ENCODE data around the gene EPN3.

Gene EPN3

GRCh38 chr17:50535407-50535806 lies 2.9 kb downstream of the EPN3 start:
- DNase-seq: no peak

- no peak for DNase-seq
These were observed 4.4 kb downstream of the EPN3 start for GRCh38 chr17:50536683-50537646.

GRCh38 chr17:50537721-50538548 lies 5.4 kb downstream of the EPN3 start:
- DNase-seq: no peak

DNA sequence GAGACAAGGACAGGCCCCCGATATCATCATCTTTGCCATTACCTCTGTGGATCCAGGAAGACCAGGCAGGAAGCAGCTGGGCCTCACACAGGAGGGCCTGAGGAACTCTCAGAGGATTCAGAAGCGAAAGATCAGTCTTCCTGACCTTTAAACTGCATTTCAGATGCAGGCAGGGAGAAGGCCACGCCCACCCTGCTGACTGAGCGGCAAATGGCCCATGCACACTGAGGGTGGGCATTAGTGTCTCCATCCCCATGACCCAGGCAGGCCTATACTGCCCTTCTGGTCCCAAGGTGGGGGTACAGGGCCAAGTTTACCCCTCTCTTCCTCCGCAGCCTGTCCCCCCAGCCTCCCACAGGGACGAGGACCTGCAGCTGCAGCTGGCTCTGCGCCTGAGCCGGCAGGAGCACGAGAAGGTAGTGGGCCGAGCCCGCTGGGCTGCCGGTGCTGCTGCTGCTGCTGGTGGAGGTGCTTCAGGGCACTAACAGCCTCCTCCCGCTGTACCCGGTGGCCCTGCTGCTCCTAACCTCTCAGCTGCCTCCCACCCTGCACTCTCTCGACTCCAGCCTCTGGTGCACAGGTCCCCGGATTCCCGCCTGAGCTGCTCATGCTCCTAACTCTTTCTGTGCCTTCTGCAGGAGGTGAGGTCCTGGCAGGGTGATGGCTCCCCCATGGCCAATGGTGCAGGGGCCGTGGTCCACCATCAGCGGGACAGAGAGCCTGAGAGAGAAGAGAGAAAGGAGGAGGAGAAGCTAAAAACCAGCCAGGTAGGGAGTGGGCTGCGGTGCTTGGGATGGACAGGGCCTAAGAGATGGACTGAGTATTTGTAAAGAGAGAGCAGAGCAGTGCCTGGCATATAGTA lies 6.2 kb downstream of the EPN3 start:
- DNase-seq: no peak

GRCh38 chr17:50539762-50540559 lies 7.4 kb downstream of the EPN3 start:
- DNase-seq: no peak

GRCh38 chr17:50540560-50541401 lies 8.2 kb downstream of the EPN3 start:
- DNase-seq: no peak

DNA sequence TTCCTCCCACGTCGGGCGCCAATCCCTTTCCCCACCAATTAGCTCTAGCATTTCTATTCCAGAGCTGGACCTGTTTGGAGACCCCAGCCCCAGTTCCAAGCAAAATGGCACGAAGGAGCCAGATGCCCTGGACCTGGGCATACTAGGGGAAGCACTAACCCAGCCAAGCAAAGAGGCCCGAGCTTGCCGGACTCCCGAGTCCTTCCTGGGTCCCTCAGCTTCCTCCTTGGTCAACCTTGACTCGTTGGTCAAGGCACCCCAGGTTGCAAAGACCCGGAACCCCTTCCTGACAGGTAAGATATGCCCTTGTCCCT lies 8.8 kb downstream of the EPN3 start:
- DNase-seq: no peak

DNA sequence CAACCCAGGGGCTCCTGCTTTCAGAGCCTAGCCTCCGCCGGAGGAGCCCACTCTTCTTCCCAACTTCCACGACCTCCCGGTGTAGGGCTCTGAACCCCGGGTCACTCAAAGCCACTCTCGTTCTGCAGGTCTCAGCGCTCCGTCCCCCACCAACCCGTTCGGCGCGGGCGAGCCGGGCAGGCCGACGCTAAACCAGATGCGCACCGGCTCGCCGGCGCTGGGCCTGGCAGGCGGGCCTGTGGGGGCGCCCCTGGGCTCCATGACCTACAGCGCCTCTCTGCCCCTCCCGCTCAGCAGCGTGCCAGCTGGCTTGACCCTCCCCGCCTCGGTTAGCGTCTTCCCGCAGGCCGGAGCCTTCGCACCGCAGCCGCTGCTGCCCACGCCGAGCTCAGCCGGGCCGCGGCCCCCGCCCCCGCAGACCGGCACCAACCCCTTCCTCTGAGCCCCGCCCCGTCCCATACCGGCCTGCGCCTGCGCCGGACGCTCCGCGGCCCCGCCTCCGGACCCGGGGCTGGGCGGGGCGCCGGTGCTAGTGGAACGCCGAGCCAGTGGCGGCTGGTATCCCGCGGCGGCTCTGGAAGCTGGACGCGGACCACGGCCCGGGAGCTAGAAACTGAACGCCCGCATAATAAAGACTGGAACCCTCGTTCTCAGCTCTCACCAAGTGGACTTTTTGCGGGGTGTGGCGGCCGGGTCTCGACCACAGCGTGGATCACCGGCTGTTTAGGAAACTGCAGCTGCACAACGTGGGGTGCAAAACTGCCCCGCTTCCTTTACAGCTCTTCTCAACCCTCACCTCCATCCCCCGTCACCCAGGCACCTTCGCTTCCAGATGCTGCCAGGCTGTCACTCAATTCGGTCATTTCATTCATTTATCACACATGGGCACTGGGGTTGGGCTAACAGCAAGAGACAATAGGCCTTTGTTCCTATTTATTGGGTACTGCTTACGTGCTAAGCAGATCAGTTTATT lies 9.5 kb downstream of the EPN3 start:
- DNase-seq: peak; percentile 56

- no peak for DNase-seq
These were observed 10.6 kb downstream of the EPN3 start for GRCh38 chr17:50542795-50543774.

DNA sequence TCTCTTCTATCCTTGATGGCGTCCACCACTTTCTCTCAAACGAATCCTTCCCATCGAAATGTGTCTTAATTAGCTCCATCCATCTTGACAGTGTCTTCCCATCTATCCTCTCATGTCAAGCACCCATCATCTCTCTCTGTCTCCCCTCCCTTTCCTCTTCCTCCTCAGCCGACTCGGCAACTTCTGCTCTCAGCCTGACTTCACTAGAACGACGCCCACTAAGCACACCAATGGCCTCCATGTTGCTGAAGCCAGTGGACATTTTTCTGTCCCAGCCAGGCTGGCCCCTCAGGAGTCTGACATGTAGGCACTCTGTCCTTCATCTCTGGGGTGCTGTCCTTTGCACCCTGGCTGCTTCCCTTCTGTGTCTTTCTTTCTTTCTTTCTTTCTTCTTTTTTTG lies 12.0 kb downstream of the EPN3 start:
- no peak for DNase-seq

DNA sequence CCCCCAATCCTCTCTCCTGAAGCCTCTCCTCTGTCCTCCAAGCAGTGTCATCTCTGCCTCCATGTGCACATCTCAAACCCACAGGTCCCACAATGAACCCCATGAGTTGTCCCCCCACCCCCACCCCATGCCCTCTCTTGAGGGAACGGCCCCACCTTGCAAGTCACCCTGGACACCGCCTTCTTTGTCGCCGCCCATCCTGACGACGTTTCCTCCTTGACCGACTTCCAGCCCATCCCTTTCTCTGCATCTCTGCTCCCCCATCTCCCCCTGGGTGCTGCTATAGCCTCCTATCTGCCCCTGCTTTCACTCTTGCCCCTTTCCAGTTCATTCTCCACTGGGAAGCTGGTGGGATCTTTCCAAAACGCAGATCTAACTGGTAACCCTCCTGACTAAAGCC lies 12.8 kb downstream of the EPN3 start:
- DNase-seq: no peak

GRCh38 chr17:50546701-50547034 lies 14.1 kb downstream of the EPN3 start:
- DNase-seq: no peak

DNA sequence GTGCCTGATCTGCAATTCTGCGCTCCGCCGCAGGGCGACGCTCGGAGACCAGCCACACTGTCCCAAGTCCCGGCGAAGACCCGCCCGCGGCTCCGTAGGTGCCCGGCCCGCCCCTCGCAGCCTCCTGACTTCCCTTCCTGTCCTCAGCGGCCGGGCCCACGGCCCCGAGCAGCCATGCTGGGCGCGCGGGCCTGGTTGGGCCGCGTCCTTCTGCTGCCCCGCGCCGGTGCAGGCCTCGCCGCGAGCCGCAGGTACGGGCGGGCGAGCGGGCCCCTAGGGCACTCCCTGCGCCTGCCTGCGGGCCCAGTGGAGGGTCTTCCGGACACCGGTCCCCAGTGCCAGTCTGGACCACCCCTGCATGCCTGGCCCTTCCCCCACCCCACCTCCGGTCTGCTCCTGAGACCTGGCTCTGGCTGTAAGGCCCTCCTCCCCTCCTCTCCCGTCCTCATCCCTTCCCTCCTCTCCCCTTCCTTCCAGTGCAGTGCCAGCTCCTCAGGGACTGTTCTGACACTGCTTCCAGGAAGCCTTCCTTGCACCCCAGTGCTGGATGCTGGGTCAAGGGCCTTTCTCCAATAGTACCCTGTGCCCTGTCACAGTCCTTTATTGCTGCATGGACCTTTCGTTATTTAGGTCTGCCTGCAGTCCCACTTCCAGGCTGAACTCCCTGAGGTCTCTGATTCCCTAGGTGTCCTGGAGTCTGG lies 14.7 kb downstream of the EPN3 start, which contains the start of gene SPATA20:
Gene SPATA20 (plus strand): TSS at position 140 of the 701 bp plus-strand sequence. CDS start 35 bp downstream, at position 175.
- DNase-seq: peak; percentile 82

DNA sequence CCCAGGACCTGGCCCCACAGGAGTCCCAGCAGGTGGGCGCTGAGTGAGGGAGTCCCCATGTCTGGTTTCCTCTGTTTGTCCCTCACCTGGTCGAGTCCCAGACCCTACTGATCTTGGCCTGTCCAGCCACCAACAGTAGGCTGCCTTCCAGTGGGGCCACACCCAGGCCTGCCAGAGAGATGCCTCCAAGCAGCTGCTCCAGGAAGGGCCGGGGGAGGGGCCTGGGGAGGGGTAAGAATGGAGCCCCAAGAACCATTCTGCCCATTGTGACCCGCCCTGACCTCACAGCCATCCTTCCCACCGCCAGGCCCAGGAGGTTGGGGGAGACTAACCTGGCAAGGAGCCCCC lies 15.2 kb downstream of the EPN3 start:
- no peak for DNase-seq

DNA sequence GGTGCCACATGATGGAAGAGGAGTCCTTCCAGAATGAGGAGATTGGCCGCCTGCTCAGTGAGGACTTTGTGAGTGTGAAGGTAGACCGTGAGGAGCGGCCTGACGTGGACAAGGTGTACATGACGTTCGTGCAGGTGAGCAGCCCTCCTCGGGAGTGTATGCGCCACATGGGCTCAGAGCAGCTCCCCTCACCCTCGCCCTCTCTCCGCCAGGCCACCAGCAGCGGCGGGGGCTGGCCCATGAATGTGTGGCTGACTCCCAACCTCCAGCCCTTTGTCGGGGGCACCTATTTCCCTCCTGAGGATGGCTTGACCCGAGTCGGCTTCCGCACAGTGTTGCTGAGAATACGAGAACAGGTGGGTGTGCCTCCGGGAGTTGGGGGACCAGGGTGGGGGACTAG lies 16.3 kb downstream of the EPN3 start:
- DNase-seq: no peak

DNA sequence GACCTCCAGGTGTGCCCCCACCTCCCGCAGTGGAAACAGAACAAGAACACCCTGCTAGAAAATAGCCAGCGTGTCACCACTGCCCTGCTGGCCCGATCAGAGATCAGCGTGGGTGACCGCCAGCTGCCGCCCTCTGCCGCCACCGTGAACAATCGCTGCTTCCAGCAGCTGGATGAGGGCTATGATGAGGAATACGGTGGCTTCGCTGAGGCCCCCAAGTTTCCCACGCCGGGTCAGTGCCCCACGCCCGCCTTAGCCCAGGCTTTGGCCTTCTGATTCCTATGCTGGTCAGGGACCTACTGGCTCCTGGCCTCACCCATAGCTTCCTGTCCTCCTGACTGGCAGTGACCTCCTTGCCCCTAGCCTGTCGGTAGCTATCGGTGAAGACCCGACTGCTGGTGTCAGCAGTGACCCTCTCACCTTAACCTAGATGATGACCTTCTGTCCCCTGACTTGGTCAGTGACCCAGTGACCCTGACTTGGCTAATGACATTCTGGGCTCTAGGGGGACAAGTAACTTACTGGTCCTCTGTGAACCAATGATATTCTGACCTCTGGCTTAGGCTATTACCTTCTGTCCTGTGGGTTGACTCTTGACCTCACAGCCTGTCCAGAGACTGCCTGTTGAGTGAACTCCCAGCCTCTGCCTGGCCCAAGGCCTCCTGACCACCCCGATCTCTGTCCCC lies 16.9 kb downstream of the EPN3 start:
- no peak for DNase-seq

- no peak for DNase-seq
These were observed 17.4 kb downstream of the EPN3 start for GRCh38 chr17:50549969-50550368.

All from kidney glomerular epithelial cell (primary cell).